PC-3 (cell line): ENCODE data around the gene FBXO31. TPM values are rescaled to one million over a fixed set of nuclear protein-coding genes. Genes with fewer than 3 reads are reported as not detected.

ENCODE experiments used
- ATAC-seq: fragments of 200-7000 bp; cut with Tn5 transposase; 2 replicates; pipeline ENCODE4 v1.9.1; 2020; ENCODE audit warnings: mild to moderate bottlenecking, moderate library complexity
- BruUV-seq: library from RNA; stranded (reverse); fragments of 400-500 nt; replicated peaks from 2 replicates; lab custom pipeline; 2021; lab: Mats Ljungman, UMichigan
- CTCF ChIA-PET: fragments of 300-600 bp; sonication (Branson Sonifier 250); formaldehyde crosslinking; loops from one replicate; lab custom pipeline; 2022; ENCODE audit warnings: antibody characterized with exemption; lab: Charles Lee
- POLR2A ChIA-PET: fragments of 300-600 bp; sonication (Branson Sonifier 250); formaldehyde crosslinking; loops from one replicate; lab custom pipeline; 2022; ENCODE audit warnings: antibody characterized with exemption; ENCODE audit not compliant: unreplicated experiment; lab: Charles Lee
- DNase-seq: peaks from one replicate; pipeline ENCODE4 v3.0.0-alpha.2; 2015
- H2AFZ ChIP-seq: fragments of 300-600 bp; sonication (generic); 2 replicates; pipeline ENCODE4 v1.6.0; 2016; ENCODE audit warnings: antibody characterized with exemption, low read length
- H3F3A ChIP-seq: fragments of 300-600 bp; sonication (generic); one replicate; pipeline ENCODE4 v1.6.0; 2017; ENCODE audit warnings: antibody characterized with exemption, low read length, control low read depth, mild to moderate bottlenecking; ENCODE audit not compliant: unreplicated experiment
- H3K27ac ChIP-seq: fragments of 300-600 bp; sonication (generic); 2 replicates; pipeline ENCODE4 v1.5.1; 2016; ENCODE audit warnings: mild to moderate bottlenecking, low read length
- H3K27me3 ChIP-seq: fragments of 300-600 bp; sonication (generic); 2 replicates; pipeline ENCODE4 v1.6.1; 2016; ENCODE audit warnings: low read length, mixed read lengths
- H3K36me3 ChIP-seq: fragments of 300-600 bp; sonication (generic); 2 replicates; pipeline ENCODE4 v1.6.1; 2016; ENCODE audit warnings: low read depth, mixed run types, low read length, mixed read lengths
- H3K4me1 ChIP-seq: fragments of 300-600 bp; sonication (generic); 2 replicates; pipeline ENCODE4 v1.5.1; 2016; ENCODE audit warnings: low read length; ENCODE audit not compliant: insufficient read depth
- H3K4me2 ChIP-seq: fragments of 300-600 bp; sonication (generic); 2 replicates; pipeline ENCODE4 v1.6.0; 2016; ENCODE audit warnings: low read length
- H3K4me3 ChIP-seq: fragments of 300-600 bp; sonication (generic); 2 replicates; pipeline ENCODE4 v1.5.1; 2016; ENCODE audit warnings: mild to moderate bottlenecking, low read length, mixed read lengths
- H3K79me2 ChIP-seq: fragments of 300-600 bp; sonication (generic); 2 replicates; pipeline ENCODE4 v1.6.1; 2017; ENCODE audit warnings: low read length, mixed read lengths
- H3K9ac ChIP-seq: fragments of 300-600 bp; sonication (generic); 2 replicates; pipeline ENCODE4 v1.6.0; 2016; ENCODE audit warnings: mild to moderate bottlenecking, low read length
- H3K9me2 ChIP-seq: fragments of 300-600 bp; sonication (generic); replicated peaks from 2 replicates; pipeline ENCODE4 v1.6.1; 2016; ENCODE audit warnings: mixed run types, low read length, mixed read lengths
- H3K9me3 ChIP-seq: fragments of 300-600 bp; sonication (generic); 2 replicates; pipeline ENCODE4 v1.6.1; 2016; ENCODE audit warnings: low read length, mixed read lengths
- H4K20me1 ChIP-seq: fragments of 300-600 bp; sonication (generic); 2 replicates; pipeline ENCODE4 v1.6.1; 2016; ENCODE audit warnings: low read length, mixed read lengths
- EZH2 ChIP-seq: fragments of 300-600 bp; sonication (generic); IDR thresholded peaks from one replicate; pipeline ENCODE4 v1.6.1; 2017; ENCODE audit warnings: antibody characterized with exemption, mild to moderate bottlenecking, low read length; ENCODE audit not compliant: unreplicated experiment
- EZH2phosphoT487 ChIP-seq: fragments of 300-600 bp; sonication (generic); IDR thresholded peaks from 2 replicates; pipeline ENCODE4 v1.6.1; 2018; ENCODE audit warnings: mild to moderate bottlenecking, antibody characterized with exemption, low read length, borderline replicate concordance
- intact Hi-C: fragments of 100-400 bp; cut with micrococcal nuclease; formaldehyde crosslinking; loops from 2 replicates; pipeline ENCODE4 v1.9.0; 2023
- total RNA-seq: library from RNA; depleted of rRNA; stranded (reverse); fragments of >200 nt; gene quantifications from 2 replicates; pipeline ENCODE4 v1.2.3, GENCODE V29; 2014
- TF ChIP-seq, protein P1 (sequence below): fragments of 300-600 bp; sonication (generic); conservative IDR thresholded peaks from 2 replicates; pipeline ENCODE4 v1.5.1; 2017; ENCODE audit warnings: antibody characterized with exemption, low read depth, mild to moderate bottlenecking, low read length

The FBXO31 gene
- total RNA-seq, 1 experiment from 2014 or later: 14.8 TPM

DNA sequence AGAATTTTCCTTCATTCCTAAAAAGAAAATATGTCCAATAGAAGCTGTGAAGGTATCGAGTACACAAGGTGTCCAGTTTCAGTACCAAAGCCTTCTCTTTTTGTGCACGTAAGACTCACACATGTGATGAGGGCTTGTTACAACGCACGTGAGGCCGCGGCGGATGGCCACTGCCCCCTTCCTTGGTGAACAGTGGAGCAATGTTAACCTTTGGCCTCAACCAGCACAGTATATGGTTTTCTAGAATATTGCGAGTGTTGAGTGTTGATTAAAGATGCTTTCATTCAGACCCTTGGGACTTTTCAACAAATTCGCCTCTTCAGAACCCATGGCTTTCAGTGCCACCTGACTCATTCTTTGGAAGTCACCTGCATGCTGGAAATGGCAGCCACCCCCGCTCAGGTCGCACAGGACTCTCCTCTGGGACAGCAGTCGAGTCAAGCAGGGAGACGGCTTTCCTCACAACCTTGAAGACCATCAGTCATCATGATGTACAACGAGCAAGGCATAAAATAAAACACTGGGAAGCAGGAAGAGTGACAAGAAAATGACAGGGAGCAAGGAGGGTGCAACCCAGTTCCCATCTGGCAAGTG, 23.0 kb upstream of the FBXO31 start:
- ATAC-seq: no peak
- H3K9me2 ChIP-seq: no peaks in the 10 kb centered on the region
- intact Hi-C loops: no loop called here
- no peak overlapping the region for H3K4me3 ChIP-seq
- H3K4me1 ChIP-seq: no peaks in the 10 kb centered on the region
- BruUV-seq: no TSS peak
- H3K4me2 ChIP-seq: no peak overlapping the region
- no peaks in the 10 kb centered on the region; the same call in 1 of the 2 replicates for H3K36me3 ChIP-seq
- no peaks in the 10 kb centered on the region for H3K9me3 ChIP-seq
- no peaks in the 10 kb centered on the region for H4K20me1 ChIP-seq
- no peaks in the 10 kb centered on the region for H3F3A ChIP-seq
- H3K9ac ChIP-seq: no peak overlapping the region
- H3K27ac ChIP-seq: no peak overlapping the region
- POLR2A ChIA-PET: no interaction called here
- no peaks in the 10 kb centered on the region for H3K79me2 ChIP-seq
- no peaks in the 10 kb centered on the region for H3K27me3 ChIP-seq
- DNase-seq: no peak
- CTCF ChIA-PET: no interaction called here
- H2AFZ ChIP-seq: no peak overlapping the region
- TF ChIP-seq, protein P1, sequence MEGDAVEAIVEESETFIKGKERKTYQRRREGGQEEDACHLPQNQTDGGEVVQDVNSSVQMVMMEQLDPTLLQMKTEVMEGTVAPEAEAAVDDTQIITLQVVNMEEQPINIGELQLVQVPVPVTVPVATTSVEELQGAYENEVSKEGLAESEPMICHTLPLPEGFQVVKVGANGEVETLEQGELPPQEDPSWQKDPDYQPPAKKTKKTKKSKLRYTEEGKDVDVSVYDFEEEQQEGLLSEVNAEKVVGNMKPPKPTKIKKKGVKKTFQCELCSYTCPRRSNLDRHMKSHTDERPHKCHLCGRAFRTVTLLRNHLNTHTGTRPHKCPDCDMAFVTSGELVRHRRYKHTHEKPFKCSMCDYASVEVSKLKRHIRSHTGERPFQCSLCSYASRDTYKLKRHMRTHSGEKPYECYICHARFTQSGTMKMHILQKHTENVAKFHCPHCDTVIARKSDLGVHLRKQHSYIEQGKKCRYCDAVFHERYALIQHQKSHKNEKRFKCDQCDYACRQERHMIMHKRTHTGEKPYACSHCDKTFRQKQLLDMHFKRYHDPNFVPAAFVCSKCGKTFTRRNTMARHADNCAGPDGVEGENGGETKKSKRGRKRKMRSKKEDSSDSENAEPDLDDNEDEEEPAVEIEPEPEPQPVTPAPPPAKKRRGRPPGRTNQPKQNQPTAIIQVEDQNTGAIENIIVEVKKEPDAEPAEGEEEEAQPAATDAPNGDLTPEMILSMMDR: no peak
- no peak for TF ChIP-seq EZH2
- no peak for TF ChIP-seq EZH2phosphoT487

GRCh38 chr16:87404764-87405625, 21.4 kb upstream of the FBXO31 start:
- H3K27me3 ChIP-seq: no peaks in the 10 kb centered on the region
- no peaks in the 10 kb centered on the region for H3K4me1 ChIP-seq
- ChIA-PET POLR2A (interaction anchor here (0.7 to 0.8 kb wide), 2 partner anchors 11 to 202 kb away, joined by 4 to 5 read pairs; no protein-coding TSS in a partner anchor), CTCF (no interaction called here)
- no peak for DNase-seq
- BruUV-seq: no TSS peak
- no peak overlapping the region for H3K9ac ChIP-seq
- intact Hi-C loops: no loop called here
- H3F3A ChIP-seq: no peaks in the 10 kb centered on the region
- H3K4me3 ChIP-seq: no peak overlapping the region
- TF ChIP-seq EZH2phosphoT487 (no peak), EZH2 (no peak)
- TF ChIP-seq, protein P1: no peak
- H4K20me1 ChIP-seq: no peaks in the 10 kb centered on the region
- no peaks in the 10 kb centered on the region for H3K9me2 ChIP-seq
- H3K27ac ChIP-seq: no peak overlapping the region
- no peaks in the 10 kb centered on the region for H3K79me2 ChIP-seq
- H2AFZ ChIP-seq: no peak overlapping the region
- no peak for ATAC-seq
- no peaks in the 10 kb centered on the region; the same call in 1 of the 2 replicates for H3K36me3 ChIP-seq
- H3K9me3 ChIP-seq: no peaks in the 10 kb centered on the region
- no peak overlapping the region for H3K4me2 ChIP-seq
